Hepatic stellate cell (primary cell): Measurements from ENCODE around the gene MXRA8.

Source experiments
- DNase-seq: peaks from one replicate; pipeline ENCODE4 v3.0.0; 2011; ENCODE audit warnings: low spot score

Gene MXRA8

GRCh38 chr1:1335792-1336248 lies 22.5 kb downstream of the MXRA8 start:
- DNase-seq, result no peak

DNA sequence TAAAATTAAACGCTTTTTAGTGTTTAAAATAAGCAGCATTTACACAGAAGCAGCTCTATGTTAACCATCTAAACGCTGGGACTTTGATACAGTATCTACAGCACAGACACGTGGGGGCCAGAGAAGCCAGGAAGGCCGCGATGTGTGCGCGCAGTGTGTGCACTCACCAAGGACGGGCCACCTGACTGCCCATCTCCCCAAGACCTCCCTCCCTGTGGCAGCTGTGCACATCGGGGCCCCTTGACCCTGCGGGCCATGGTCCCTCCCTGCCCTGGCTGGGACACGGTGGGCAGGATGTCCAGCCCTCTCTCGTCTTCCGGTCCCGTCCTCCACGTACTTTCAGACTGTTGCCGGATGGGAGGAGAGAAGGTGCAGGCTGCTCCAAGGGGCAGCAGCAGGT lies 23.1 kb downstream of the MXRA8 start:
- no peak for DNase-seq

DNA sequence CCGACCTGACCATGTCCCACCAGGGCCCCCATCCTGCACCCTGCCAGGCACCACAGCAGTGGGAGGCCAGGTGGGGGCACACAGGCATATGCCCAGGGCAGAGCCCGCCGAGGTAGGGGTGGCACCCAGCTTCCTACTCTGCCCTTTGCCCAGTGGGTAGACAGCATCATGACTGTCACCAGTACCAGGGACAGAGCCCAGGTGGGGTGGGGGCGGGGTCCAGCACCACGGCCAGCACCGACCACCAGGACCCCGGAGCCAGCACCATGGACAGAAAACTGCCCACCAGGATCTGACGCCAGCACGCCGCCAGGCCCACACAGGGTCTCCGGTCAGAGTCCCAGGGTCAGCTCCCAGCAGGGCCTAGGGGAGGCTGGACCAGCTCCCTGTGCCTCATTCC lies 23.5 kb downstream of the MXRA8 start:
- DNase-seq, result no peak

DNA sequence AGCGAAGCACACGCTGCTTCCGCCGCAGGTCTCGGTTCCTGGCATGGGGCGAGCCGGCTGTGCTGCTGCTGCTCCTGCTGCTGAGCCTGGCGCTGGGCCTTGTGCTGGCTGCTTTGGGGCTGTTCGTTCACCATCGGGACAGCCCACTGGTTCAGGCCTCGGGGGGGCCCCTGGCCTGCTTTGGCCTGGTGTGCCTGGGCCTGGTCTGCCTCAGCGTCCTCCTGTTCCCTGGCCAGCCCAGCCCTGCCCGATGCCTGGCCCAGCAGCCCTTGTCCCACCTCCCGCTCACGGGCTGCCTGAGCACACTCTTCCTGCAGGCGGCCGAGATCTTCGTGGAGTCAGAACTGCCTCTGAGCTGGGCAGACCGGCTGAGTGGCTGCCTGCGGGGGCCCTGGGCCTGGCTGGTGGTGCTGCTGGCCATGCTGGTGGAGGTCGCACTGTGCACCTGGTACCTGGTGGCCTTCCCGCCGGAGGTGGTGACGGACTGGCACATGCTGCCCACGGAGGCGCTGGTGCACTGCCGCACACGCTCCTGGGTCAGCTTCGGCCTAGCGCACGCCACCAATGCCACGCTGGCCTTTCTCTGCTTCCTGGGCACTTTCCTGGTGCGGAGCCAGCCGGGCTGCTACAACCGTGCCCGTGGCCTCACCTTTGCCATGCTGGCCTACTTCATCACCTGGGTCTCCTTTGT lies 24.7 kb downstream of the MXRA8 start:
- no peak for DNase-seq

DNA sequence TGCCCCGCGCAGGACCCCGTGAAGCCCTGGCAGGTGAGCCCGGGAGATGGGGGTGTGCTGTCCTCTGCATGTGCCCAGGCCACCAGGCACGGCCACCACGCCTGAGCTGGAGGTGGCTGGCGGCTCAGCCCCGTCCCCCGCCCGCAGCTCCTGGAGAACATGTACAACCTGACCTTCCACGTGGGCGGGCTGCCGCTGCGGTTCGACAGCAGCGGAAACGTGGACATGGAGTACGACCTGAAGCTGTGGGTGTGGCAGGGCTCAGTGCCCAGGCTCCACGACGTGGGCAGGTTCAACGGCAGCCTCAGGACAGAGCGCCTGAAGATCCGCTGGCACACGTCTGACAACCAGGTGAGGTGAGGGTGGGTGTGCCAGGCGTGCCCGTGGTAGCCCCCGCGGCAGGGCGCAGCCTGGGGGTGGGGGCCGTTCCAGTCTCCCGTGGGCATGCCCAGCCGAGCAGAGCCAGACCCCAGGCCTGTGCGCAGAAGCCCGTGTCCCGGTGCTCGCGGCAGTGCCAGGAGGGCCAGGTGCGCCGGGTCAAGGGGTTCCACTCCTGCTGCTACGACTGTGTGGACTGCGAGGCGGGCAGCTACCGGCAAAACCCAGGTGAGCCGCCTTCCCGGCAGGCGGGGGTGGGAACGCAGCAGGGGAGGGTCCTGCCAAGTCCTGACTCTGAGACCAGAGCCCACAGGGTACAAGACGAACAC lies 25.4 kb downstream of the MXRA8 start:
- DNase-seq, result no peak

- no peak for DNase-seq
These were observed 26.2 kb downstream of the MXRA8 start for GRCh38 chr1:1332031-1332755.

DNA sequence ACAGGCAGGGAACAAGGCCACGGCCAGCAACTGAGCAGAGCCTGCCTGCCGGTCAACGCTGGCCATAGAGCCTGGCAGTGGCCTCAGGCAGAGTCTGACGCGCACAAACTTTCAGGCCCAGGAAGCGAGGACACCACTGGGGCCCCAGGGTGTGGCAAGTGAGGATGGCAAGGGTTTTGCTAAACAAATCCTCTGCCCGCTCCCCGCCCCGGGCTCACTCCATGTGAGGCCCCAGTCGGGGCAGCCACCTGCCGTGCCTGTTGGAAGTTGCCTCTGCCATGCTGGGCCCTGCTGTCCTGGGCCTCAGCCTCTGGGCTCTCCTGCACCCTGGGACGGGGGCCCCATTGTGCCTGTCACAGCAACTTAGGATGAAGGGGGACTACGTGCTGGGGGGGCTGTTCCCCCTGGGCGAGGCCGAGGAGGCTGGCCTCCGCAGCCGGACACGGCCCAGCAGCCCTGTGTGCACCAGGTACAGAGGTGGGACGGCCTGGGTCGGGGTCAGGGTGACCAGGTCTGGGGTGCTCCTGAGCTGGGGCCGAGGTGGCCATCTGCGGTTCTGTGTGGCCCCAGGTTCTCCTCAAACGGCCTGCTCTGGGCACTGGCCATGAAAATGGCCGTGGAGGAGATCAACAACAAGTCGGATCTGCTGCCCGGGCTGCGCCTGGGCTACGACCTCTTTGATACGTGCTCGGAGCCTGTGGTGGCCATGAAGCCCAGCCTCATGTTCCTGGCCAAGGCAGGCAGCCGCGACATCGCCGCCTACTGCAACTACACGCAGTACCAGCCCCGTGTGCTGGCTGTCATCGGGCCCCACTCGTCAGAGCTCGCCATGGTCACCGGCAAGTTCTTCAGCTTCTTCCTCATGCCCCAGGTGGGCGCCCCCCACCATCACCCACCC lies 27.0 kb downstream of the MXRA8 start, which contains the start of gene TAS1R3:
Gene TAS1R3 (plus strand): TSS at position 213 of the 898 bp plus-strand sequence. CDS start 66 bp downstream, at position 279.
- DNase-seq, result no peak

DNA sequence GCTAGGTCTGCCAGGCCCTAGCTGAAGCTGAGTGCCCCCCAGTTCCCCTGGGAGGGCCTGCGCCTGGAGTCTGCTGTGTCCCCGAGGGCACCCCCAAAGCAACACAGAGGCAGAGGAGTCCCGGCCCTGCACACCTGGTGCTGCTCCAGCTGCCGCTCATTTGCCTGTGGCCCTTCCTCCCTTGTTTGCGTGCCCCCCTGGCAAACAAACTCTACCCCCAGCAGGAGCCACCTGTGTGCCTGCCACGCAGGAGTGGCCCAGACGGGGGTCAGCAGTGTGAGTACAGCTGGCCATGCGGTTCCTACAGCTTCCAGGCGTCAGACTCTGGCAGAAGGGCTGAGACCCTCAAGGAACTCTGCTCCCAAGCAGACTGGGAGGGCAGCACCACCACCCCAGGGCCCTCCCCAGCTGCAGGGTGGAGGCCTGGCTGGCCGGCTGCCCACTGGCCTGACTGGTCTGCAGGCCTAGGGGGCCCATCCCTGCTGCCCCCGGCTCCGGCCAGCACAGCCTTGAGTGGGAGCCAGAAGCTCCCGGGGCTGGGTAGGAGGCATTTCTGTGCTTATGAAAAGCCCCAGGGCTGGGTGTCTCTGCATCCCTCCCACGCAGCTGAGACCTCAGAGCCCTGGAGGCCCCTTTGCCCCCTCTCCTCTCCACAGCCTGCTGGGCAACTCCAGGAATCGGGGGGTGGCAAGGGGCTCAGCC lies 27.8 kb downstream of the MXRA8 start:
- no peak for DNase-seq

- no peak for DNase-seq
These were observed 28.8 kb downstream of the MXRA8 start for GRCh38 chr1:1329304-1330210.

DNA sequence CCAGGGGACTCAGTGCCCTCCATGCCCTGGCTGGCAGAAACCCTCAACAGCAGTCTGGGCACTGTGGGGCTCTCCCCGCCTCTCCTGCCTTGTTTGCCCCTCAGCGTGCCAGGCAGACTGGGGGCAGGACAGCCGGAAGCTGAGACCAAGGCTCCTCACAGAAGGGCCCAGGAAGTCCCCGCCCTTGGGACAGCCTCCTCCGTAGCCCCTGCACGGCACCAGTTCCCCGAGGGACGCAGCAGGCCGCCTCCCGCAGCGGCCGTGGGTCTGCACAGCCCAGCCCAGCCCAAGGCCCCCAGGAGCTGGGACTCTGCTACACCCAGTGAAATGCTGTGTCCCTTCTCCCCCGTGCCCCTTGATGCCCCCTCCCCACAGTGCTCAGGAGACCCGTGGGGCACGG lies 30.1 kb downstream of the MXRA8 start:
- no peak for DNase-seq

GRCh38 chr1:1327291-1327690 lies 31.1 kb downstream of the MXRA8 start:
- no peak for DNase-seq

DNA sequence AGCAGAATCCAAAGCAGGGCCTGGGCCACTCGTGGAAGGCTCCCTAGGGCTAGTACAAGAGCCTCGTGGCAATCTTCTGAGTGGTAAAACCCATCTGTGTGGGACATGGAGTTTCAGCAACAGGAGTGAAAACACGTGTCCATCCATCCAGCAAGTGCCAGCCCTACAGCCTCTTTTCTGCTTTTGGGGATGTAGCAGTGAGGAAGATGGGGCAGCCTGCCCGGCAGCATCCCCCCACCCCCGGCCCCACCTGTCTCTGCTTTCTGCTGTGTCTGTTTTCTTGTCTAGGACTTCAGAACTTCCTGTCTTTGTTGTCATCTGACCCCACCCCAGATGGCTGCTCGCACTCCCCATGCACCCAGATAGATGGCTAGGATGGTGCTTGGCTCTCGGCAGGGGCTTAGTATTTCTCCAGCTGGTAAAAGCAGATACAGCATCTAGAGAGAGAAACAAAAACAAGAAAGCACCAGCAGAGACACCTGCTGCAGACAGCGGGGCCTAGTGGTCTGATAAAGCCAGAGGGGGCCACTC lies 32.2 kb downstream of the MXRA8 start:
- DNase-seq, result no peak

- DNase-seq, result no peak
These were observed 32.9 kb downstream of the MXRA8 start for GRCh38 chr1:1325288-1326074.

DNA sequence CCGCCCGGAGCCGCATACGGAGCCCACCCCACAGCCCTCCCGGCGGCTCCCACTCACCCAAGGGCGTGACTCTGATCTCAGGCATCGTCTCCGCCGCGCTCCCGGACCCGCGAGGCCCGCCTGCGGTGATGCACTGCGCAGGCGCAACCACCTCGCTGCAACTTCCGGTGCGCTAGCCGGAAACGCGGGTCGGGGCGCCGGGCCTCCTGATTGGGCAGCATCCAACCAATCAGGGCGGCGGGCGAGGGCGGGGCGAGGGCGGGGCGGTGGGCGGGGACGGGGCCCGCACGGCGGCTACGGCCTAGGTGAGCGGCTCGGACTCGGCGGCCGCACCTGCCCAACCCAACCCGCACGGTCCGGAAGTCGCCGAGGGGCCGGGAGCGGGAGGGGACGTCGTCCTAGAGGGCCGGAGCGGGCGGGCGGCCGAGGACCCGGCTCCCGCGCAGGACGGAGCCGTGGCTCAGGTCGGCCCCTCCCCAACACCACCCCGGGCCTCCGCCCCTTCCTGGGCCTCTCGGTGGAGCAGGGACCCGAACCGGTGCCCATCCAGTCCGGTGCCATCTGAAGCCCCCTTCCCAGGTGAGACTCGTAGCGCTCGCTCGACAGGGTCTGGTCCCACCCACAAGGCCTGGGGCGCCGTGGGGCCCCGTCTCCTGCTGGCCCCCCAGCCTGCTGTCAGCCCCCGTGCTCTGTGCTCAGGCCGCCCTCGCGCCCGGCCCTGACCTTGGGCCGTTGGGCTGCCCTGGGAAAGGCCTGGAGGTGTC lies 33.6 kb downstream of the MXRA8 start, which contains the start of the genes CPTP and INTS11:
Gene CPTP (plus strand): TSS at position 279 of the 764 bp plus-strand sequence. CDS start 2,109 bp downstream, outside the sequence.
Gene INTS11 (minus strand): TSS at position 137 of the 764 bp plus-strand sequence. CDS start 52 bp downstream, at position 85.
- peak; percentile 99 for DNase-seq

DNA sequence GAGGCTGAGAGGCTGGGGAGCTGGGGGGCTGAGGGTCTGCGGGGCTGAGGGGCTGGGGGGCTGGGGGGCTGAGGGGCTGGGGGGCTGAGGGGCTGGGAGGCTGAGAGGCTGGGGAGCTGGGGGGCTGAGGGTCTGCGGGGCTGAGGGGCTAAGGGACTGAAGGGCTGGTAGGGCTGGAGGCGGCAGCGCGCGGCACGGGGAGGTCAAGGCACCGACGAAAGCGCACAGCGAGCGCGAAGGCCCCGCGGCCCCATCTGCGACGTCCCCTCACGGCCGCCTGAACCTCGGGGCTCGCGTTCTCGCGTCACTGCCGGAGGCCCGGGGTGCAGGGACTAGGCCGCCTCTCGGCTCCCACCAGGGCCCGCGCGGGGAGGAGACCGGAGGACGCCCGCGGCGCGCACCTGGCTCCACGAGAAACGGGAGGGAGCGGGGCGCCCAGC lies 34.3 kb downstream of the MXRA8 start:
- DNase-seq, result no peak

- DNase-seq, result no peak
These were observed 35.4 kb downstream of the MXRA8 start for GRCh38 chr1:1322952-1323351.

DNA sequence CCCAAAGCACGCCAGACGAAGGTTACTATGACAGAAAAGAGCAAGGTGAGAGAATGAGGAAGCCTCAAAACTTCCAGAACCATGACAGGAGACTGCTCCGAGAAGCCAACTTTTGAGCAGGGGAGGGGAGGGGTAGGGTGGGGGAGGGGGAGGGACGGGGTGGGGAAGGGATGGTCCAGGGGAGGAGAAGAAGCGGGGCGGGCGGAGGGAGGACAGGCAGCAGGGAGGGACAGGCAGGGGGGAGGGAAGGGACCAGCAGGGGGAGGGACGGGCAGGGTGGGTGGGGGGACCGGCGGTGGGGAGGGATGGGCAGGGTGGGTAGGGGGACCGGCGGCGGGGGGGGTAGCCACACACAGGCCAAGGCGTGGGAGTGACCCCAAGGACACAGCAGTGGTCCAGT lies 35.9 kb downstream of the MXRA8 start:
- no peak for DNase-seq

- no peak for DNase-seq
These were observed 36.9 kb downstream of the MXRA8 start for GRCh38 chr1:1321477-1321876.
